Measurements from ENCODE around the gene ATRN. TPM values are rescaled to one million over a fixed set of nuclear protein-coding genes. Genes with fewer than 3 reads are reported as not detected.

ATRN gene
- total and polyA plus RNA-seq, 2 donors (not counting 1 experiment from before 2014, with no cell fraction given), result 5.8 to 19.5 TPM

- H3K4me2 ChIP-seq (replicated peaks; ENCODE audit: low read depth, low read length, poor library complexity, severe bottlenecking), result no peak overlapping the region
- TF ChIP-seq, protein P1, sequence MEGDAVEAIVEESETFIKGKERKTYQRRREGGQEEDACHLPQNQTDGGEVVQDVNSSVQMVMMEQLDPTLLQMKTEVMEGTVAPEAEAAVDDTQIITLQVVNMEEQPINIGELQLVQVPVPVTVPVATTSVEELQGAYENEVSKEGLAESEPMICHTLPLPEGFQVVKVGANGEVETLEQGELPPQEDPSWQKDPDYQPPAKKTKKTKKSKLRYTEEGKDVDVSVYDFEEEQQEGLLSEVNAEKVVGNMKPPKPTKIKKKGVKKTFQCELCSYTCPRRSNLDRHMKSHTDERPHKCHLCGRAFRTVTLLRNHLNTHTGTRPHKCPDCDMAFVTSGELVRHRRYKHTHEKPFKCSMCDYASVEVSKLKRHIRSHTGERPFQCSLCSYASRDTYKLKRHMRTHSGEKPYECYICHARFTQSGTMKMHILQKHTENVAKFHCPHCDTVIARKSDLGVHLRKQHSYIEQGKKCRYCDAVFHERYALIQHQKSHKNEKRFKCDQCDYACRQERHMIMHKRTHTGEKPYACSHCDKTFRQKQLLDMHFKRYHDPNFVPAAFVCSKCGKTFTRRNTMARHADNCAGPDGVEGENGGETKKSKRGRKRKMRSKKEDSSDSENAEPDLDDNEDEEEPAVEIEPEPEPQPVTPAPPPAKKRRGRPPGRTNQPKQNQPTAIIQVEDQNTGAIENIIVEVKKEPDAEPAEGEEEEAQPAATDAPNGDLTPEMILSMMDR (IDR thresholded peaks at IDR 0.05), result no peak
- no peak for TF ChIP-seq EZH2 (IDR thresholded peaks at IDR 0.05; ENCODE audit: borderline replicate concordance, insufficient read depth, low read depth, low read length, poor library complexity, severe bottlenecking)
- no peak overlapping the region for H3K27ac Mint-ChIP-seq
- no peak overlapping the region for H3K4me3 Mint-ChIP-seq
- POLR2A ChIA-PET, result no interaction called here
- H3K4me3 ChIP-seq (ENCODE audit: control extremely low read depth in 1 of 5, extremely low read depth in 1 of 5, insufficient read depth in 1 of 5, low read depth in 2 of 5, low read length in 4 of 5), result no peak overlapping the region
- intact Hi-C loops (cut with micrococcal nuclease), result no loop called here
- H4K20me1 ChIP-seq (ENCODE audit: control insufficient read depth, insufficient read depth, low read length, poor library complexity, severe bottlenecking), result no peaks in the 10 kb centered on the region
- peaks cover 0 to 12% (median 0%) of the 10 kb centered on the region in 3 donors for H3K9me3 ChIP-seq (ENCODE audit: control extremely low read depth in 1 of 3, control insufficient read depth in 2 of 3, insufficient read depth in 1 of 3, low read length in 2 of 3)
- peaks cover 8% of the 10 kb centered on the region for H3K27me3 Mint-ChIP-seq
- H3K27me3 ChIP-seq (replicated peaks in 1 of 4; ENCODE audit: control extremely low read depth in 1 of 4, control insufficient read depth in 3 of 4, insufficient read depth in 4 of 4, low read length in 3 of 4), result peaks cover 0 to 7% (median 0%) of the 10 kb centered on the region in 4 experiments
- peaks cover 13% of the 10 kb centered on the region for H3K4me1 Mint-ChIP-seq
- H3K79me2 ChIP-seq (ENCODE audit: control insufficient read depth, insufficient read depth, low read length), result no peaks in the 10 kb centered on the region
- no peak overlapping the region for H2AFZ ChIP-seq (ENCODE audit: insufficient read depth, low read depth, low read length, poor library complexity, severe bottlenecking)
- ATAC-seq (ENCODE audit: low read depth), result no peak
- peaks cover 5 to 10% of the 10 kb centered on the region in 2 donors for H3K4me1 ChIP-seq (ENCODE audit: control insufficient read depth in 2 of 2, insufficient read depth in 2 of 2, low read length in 2 of 2)
- H3K27ac ChIP-seq (ENCODE audit: low read length in 2 of 2), result no peak overlapping the region
- no peak for DNase-seq
- no peak overlapping the region for H3K9ac ChIP-seq (ENCODE audit: low read length)
- H3K9me3 Mint-ChIP-seq (ENCODE audit: insufficient read depth), result no peaks in the 10 kb centered on the region
- WGBS (ENCODE audit: insufficient coverage), result 97% methylated on average over 2 of the region's 4 CpGs
- CTCF ChIA-PET, result no interaction called here
- H3K36me3 ChIP-seq (replicated peaks in 1 of 2; ENCODE audit: control extremely low read depth in 1 of 2, control insufficient read depth in 1 of 2, extremely low read depth in 1 of 2, insufficient read depth in 2 of 2, low read length in 1 of 2), result no peaks in the 10 kb centered on the region
Measured at GRCh38 chr20:3655131-3655405, 184.2 kb downstream of the ATRN start.

DNA sequence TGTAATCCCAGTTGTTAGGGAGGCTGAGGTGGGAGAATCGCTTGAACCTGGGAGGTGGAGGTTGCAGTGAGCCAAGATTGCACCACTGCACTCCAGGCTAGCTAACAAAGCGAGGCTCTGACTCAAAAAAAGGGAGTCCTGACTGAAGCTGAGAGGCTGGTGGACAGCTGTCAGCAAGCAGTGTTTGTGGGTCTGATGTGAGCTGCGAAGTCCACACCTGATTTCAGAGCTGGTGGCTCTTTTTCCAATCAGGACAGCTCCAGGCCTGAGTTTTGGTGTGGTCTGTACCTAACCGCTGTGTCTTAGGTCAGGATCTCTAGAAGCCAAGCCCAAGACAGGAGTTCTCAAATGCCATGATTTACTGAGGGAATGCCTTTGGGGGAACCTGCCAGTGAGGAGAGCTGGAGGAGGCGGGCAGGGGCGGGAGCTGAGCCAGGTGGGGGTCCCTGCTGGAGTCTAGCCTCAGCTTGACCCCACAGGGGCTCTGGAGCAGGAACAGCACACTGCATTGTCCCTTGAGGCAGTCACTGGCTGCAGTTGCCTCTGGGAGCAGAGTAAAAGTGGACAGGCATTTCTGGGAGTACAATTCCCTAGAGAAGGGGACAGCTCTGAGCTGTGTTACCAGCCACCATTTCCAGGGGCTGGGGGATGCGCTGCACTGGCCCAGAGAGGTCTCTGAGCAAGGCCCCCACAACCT lies 187.3 kb downstream of the ATRN start:
- TF ChIP-seq EZH2 (IDR thresholded peaks at IDR 0.05; ENCODE audit: borderline replicate concordance, insufficient read depth, low read depth, low read length, poor library complexity, severe bottlenecking), result no peak
- TF ChIP-seq, protein P1 (IDR thresholded peaks at IDR 0.05), result no peak
- POLR2A ChIA-PET, result no interaction called here
- intact Hi-C loops (cut with micrococcal nuclease), result no loop called here
- H3K4me3 ChIP-seq (ENCODE audit: control extremely low read depth in 1 of 5, extremely low read depth in 1 of 5, insufficient read depth in 1 of 5, low read depth in 2 of 5, low read length in 4 of 5), result no peak overlapping the region
- Mint-ChIP-seq H3K4me3 (no peak overlapping the region), H3K9me3 (ENCODE audit: insufficient read depth) (no peaks in the 10 kb centered on the region), H3K27ac (no peak overlapping the region), H3K27me3 (peaks cover 24% of the 10 kb centered on the region), H3K4me1 (peaks cover 13% of the 10 kb centered on the region)
- H3K9ac ChIP-seq (ENCODE audit: low read length), result no peak overlapping the region
- H4K20me1 ChIP-seq (ENCODE audit: control insufficient read depth, insufficient read depth, low read length, poor library complexity, severe bottlenecking), result no peaks in the 10 kb centered on the region
- WGBS (ENCODE audit: insufficient coverage), result 86% methylated on average over 7 of the region's 7 CpGs
- no peaks in the 10 kb centered on the region for H3K36me3 ChIP-seq (replicated peaks in 1 of 2; ENCODE audit: control extremely low read depth in 1 of 2, control insufficient read depth in 1 of 2, extremely low read depth in 1 of 2, insufficient read depth in 2 of 2, low read length in 1 of 2)
- no peak overlapping the region for H3K4me2 ChIP-seq (replicated peaks; ENCODE audit: low read depth, low read length, poor library complexity, severe bottlenecking)
- peaks cover 0 to 4% (median 0%) of the 10 kb centered on the region in 3 donors for H3K9me3 ChIP-seq (ENCODE audit: control extremely low read depth in 1 of 3, control insufficient read depth in 2 of 3, insufficient read depth in 1 of 3, low read length in 2 of 3)
- H3K27ac ChIP-seq (ENCODE audit: low read length in 2 of 2), result no peak overlapping the region
- H3K27me3 ChIP-seq (replicated peaks in 1 of 4; ENCODE audit: control extremely low read depth in 1 of 4, control insufficient read depth in 3 of 4, insufficient read depth in 4 of 4, low read length in 3 of 4), result peaks cover 0 to 20% (median 1%) of the 10 kb centered on the region in 4 experiments
- H2AFZ ChIP-seq (ENCODE audit: insufficient read depth, low read depth, low read length, poor library complexity, severe bottlenecking), result no peak overlapping the region
- ATAC-seq (ENCODE audit: low read depth) (no peak), DNase-seq (no peak)
- CTCF ChIA-PET, result no interaction called here
- H3K79me2 ChIP-seq (ENCODE audit: control insufficient read depth, insufficient read depth, low read length), result no peaks in the 10 kb centered on the region
- H3K4me1 ChIP-seq (ENCODE audit: control insufficient read depth in 2 of 2, insufficient read depth in 2 of 2, low read length in 2 of 2), result peaks cover 5 to 10% of the 10 kb centered on the region in 2 donors

All from B cell (primary cell).